OCI-LY7 (cell line): ENCODE data around the gene STXBP5.

Experiments used
- CTCF ChIP-seq: fragments of 200-600 bp; sonication (generic); conservative IDR thresholded peaks from 2 replicates; pipeline ENCODE4 v1.5.1; 2014; ENCODE audit warnings: mild to moderate bottlenecking, antibody characterized with exemption, low read length, moderate library complexity, mixed read lengths
- EZH2phosphoT487 ChIP-seq: fragments of 200-600 bp; sonication (generic); IDR thresholded peaks from 2 replicates; pipeline ENCODE4 v1.6.1; 2018; ENCODE audit warnings: low read depth, borderline replicate concordance, mild to moderate bottlenecking, mixed run types, antibody characterized with exemption, low read length, moderate library complexity, mixed read lengths

DNA sequence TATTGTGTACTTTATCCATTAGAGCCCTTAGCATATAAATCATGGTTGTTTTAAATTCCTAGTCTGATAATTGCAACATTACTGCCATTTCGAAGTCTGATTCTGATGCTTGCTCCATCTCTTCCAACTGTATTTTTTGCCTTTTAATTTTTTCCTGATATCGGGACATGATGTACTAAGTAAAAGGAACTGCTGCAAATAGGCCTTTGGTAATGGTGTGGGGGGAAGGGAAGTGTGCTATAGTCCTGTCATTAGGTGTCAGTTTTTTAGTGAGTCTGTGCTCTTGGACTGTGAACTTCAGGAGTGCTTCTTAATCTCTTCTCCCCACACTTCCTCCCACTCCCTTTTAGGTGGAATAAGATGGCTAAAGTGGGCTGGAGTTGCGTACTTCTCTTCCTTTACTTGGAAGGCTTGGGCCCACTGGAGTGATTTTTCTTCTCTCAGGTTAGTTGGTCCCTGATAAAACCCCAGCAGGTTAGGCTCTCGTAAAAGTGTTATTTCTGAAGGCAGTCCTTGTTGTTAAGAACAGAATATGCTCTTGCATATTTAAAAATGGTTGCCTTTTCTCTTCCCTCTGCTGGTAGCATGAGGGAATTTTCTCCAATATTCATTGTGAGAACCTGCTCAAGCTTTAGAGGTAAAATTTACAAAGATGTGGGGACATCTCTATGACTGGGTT, 18.1 kb downstream of the STXBP5 start:
- TF ChIP-seq CTCF (peak; percentile 47; the same call in 1 of the 2 replicates), EZH2phosphoT487 (no peak)
